Measurements from ENCODE around the gene TTC39A.

Gene TTC39A

GRCh38 chr1:51342591-51343206, 12.3 kb upstream of the TTC39A start:
- no peak overlapping the region for H3K4me3 ChIP-seq (ENCODE audit: low read length)
- no peaks in the 10 kb centered on the region for H3K27me3 ChIP-seq (replicated peaks; ENCODE audit: insufficient read depth, low read length)
- H2AFZ ChIP-seq (ENCODE audit: low read length): no peak overlapping the region
- H3K9me3 ChIP-seq (replicated peaks; ENCODE audit: insufficient read depth, low read length): no peaks in the 10 kb centered on the region
- no peaks in the 10 kb centered on the region for H3K4me1 ChIP-seq (ENCODE audit: low read length)
- no peaks in the 10 kb centered on the region for H4K20me1 ChIP-seq (ENCODE audit: insufficient read depth, low read length)
- no peak overlapping the region for H3K9ac ChIP-seq (ENCODE audit: low read length)
- H3K36me3 ChIP-seq (replicated peaks; ENCODE audit: insufficient read depth, low read length): no peaks in the 10 kb centered on the region
- DNase-seq: no peak
- no peaks in the 10 kb centered on the region for H3K9me2 ChIP-seq (replicated peaks; ENCODE audit: insufficient read depth, low read length)
- TF ChIP-seq EZH2 (optimal IDR thresholded peaks at IDR 0.05; ENCODE audit: low read depth, low read length) (no peak), CTCF (IDR thresholded peaks at IDR 0.05; ENCODE audit: low read length) (no peak), EZH2phosphoT487 (IDR thresholded peaks at IDR 0.05; ENCODE audit: low read length) (no peak)
- no peaks in the 10 kb centered on the region for H3K79me2 ChIP-seq (ENCODE audit: low read length)
- no peak overlapping the region for H3K27ac ChIP-seq (ENCODE audit: low read length)
- H3F3A ChIP-seq (ENCODE audit: insufficient read depth, low read length): no peaks in the 10 kb centered on the region
- H3K4me2 ChIP-seq (ENCODE audit: low read depth, low read length): no peak overlapping the region

GRCh38 chr1:51341876-51342496, 11.6 kb upstream of the TTC39A start:
- TF ChIP-seq EZH2phosphoT487 (IDR thresholded peaks at IDR 0.05; ENCODE audit: low read length) (no peak), EZH2 (optimal IDR thresholded peaks at IDR 0.05; ENCODE audit: low read depth, low read length) (no peak), CTCF (IDR thresholded peaks at IDR 0.05; ENCODE audit: low read length) (no peak)
- Histone ChIP-seq H3K9me3 (replicated peaks; ENCODE audit: insufficient read depth, low read length) (no peaks in the 10 kb centered on the region), H3F3A (ENCODE audit: insufficient read depth, low read length) (no peaks in the 10 kb centered on the region), H3K4me3 (ENCODE audit: low read length) (no peak overlapping the region), H4K20me1 (ENCODE audit: insufficient read depth, low read length) (no peaks in the 10 kb centered on the region), H3K9me2 (replicated peaks; ENCODE audit: insufficient read depth, low read length) (no peaks in the 10 kb centered on the region), H3K36me3 (replicated peaks; ENCODE audit: insufficient read depth, low read length) (no peaks in the 10 kb centered on the region), H3K4me2 (ENCODE audit: low read depth, low read length) (no peak overlapping the region), H3K27ac (ENCODE audit: low read length) (no peak overlapping the region), H2AFZ (ENCODE audit: low read length) (no peak overlapping the region), H3K27me3 (replicated peaks; ENCODE audit: insufficient read depth, low read length) (no peaks in the 10 kb centered on the region), H3K4me1 (ENCODE audit: low read length) (no peaks in the 10 kb centered on the region), H3K9ac (ENCODE audit: low read length) (no peak overlapping the region), H3K79me2 (ENCODE audit: low read length) (no peaks in the 10 kb centered on the region)
- DNase-seq: no peak

GRCh38 chr1:51340380-51340779, 10.0 kb upstream of the TTC39A start:
- no peak overlapping the region for H2AFZ ChIP-seq (ENCODE audit: low read length)
- no peaks in the 10 kb centered on the region for H3K27me3 ChIP-seq (replicated peaks; ENCODE audit: insufficient read depth, low read length)
- H3K9me3 ChIP-seq (replicated peaks; ENCODE audit: insufficient read depth, low read length): no peaks in the 10 kb centered on the region
- H3K4me1 ChIP-seq (ENCODE audit: low read length): no peaks in the 10 kb centered on the region
- no peak overlapping the region for H3K27ac ChIP-seq (ENCODE audit: low read length)
- H3K9me2 ChIP-seq (replicated peaks; ENCODE audit: insufficient read depth, low read length): no peaks in the 10 kb centered on the region
- DNase-seq: no peak
- H4K20me1 ChIP-seq (ENCODE audit: insufficient read depth, low read length): no peaks in the 10 kb centered on the region
- TF ChIP-seq CTCF (IDR thresholded peaks at IDR 0.05; ENCODE audit: low read length) (no peak), EZH2 (optimal IDR thresholded peaks at IDR 0.05; ENCODE audit: low read depth, low read length) (no peak), EZH2phosphoT487 (IDR thresholded peaks at IDR 0.05; ENCODE audit: low read length) (no peak)
- H3K9ac ChIP-seq (ENCODE audit: low read length): no peak overlapping the region
- H3F3A ChIP-seq (ENCODE audit: insufficient read depth, low read length): no peaks in the 10 kb centered on the region
- H3K79me2 ChIP-seq (ENCODE audit: low read length): no peaks in the 10 kb centered on the region
- H3K4me2 ChIP-seq (ENCODE audit: low read depth, low read length): no peak overlapping the region
- no peak overlapping the region for H3K4me3 ChIP-seq (ENCODE audit: low read length)
- no peaks in the 10 kb centered on the region for H3K36me3 ChIP-seq (replicated peaks; ENCODE audit: insufficient read depth, low read length)

Data from MM.1S (cell line).